ENCODE results near the gene NCKIPSD.
A peak's percentile ranks its signal among the peaks of the same experiment; 100 is the strongest.

Gene NCKIPSD

GRCh38 chr3:48716982-48717746, 31.4 kb upstream of the NCKIPSD start, which contains the start of gene IP6K2 (continued):
- TF ChIP-seq ZNF548 (tag by site-specific recombination; IDR thresholded peaks at IDR 0.05): no peak
- no peak for TF ChIP-seq SCRT2 (tag by site-specific recombination; IDR thresholded peaks at IDR 0.05)
- TF ChIP-seq ZNF549 (tag by site-specific recombination; IDR thresholded peaks at IDR 0.05): no peak
- no peak for TF ChIP-seq ZNF596 (tag by site-specific recombination; IDR thresholded peaks at IDR 0.05)
- TF ChIP-seq ZNF112 (tag by site-specific recombination; IDR thresholded peaks at IDR 0.05): no peak
- TF ChIP-seq ZNF776 (tag by site-specific recombination; IDR thresholded peaks at IDR 0.05; ENCODE audit: borderline replicate concordance): no peak
- TF ChIP-seq ZNF670 (tag by site-specific recombination; IDR thresholded peaks at IDR 0.05; ENCODE audit: low read depth): no peak
- TF ChIP-seq BCL11B (tag by site-specific recombination; IDR thresholded peaks at IDR 0.05; ENCODE audit: low read depth): no peak
- no peak for TF ChIP-seq ZNF292 (tag by site-specific recombination; IDR thresholded peaks at IDR 0.05; ENCODE audit: borderline replicate concordance, low read depth)
- TF ChIP-seq ZNF174 (tag by site-specific recombination; IDR thresholded peaks at IDR 0.05): no peak
- TF ChIP-seq RBAK (tag by site-specific recombination; IDR thresholded peaks at IDR 0.05): no peak
- TF ChIP-seq REST (tag by site-specific recombination; IDR thresholded peaks at IDR 0.05): no peak
- no peak for TF ChIP-seq ZBTB21 (tag by site-specific recombination; IDR thresholded peaks at IDR 0.05)
- TF ChIP-seq ZNF701 (tag by site-specific recombination; IDR thresholded peaks at IDR 0.05): no peak
- no peak for TF ChIP-seq HOXA7 (CRISPR knock-in tag; IDR thresholded peaks at IDR 0.05; ENCODE audit: borderline replicate concordance)
- no peak for TF ChIP-seq ZNF19 (tag by site-specific recombination; IDR thresholded peaks at IDR 0.05; ENCODE audit: low read depth)
- no peak for TF ChIP-seq ZNF274 (IDR thresholded peaks at IDR 0.05; ENCODE audit: low read length)
- no peak for TF ChIP-seq ZNF274 (tag by site-specific recombination; IDR thresholded peaks at IDR 0.05; ENCODE audit: borderline replicate concordance)
- peak; percentile 62; the same call in 1 of the 2 replicates for TF ChIP-seq ELK4 (IDR thresholded peaks at IDR 0.05; ENCODE audit: borderline replicate concordance, low read depth, low read length)
- TF ChIP-seq ZNF654 (tag by site-specific recombination; IDR thresholded peaks at IDR 0.05; ENCODE audit: low read depth): no peak
- no peak for TF ChIP-seq HOXD13 (CRISPR knock-in tag; IDR thresholded peaks at IDR 0.05; ENCODE audit: borderline replicate concordance)
- TF ChIP-seq ZNF23 (tag by site-specific recombination; IDR thresholded peaks at IDR 0.05; ENCODE audit: borderline replicate concordance): no peak
- no peak for TF ChIP-seq ZBTB8A (tag by site-specific recombination; IDR thresholded peaks at IDR 0.05)
- TF ChIP-seq ZNF366 (tag by site-specific recombination; conservative IDR thresholded peaks at IDR 0.05): peak; percentile 84
- TF ChIP-seq ZSCAN4 (tag by site-specific recombination; IDR thresholded peaks at IDR 0.05): no peak
- TF ChIP-seq ZNF501 (tag by site-specific recombination; IDR thresholded peaks at IDR 0.05): no peak
- no peak for TF ChIP-seq ZXDB (tag by site-specific recombination; IDR thresholded peaks at IDR 0.05)
- TF ChIP-seq ZNF843 (tag by site-specific recombination; IDR thresholded peaks at IDR 0.05): no peak
- peak; percentile 96 for TF ChIP-seq ZBTB17 (tag by site-specific recombination; IDR thresholded peaks at IDR 0.05)
- TF ChIP-seq ZBTB20 (tag by site-specific recombination; IDR thresholded peaks at IDR 0.05): peak; percentile 1; the same call in 1 of the 2 replicates
- TF ChIP-seq PRDM4 (tag by site-specific recombination; IDR thresholded peaks at IDR 0.05): no peak
- no peak for TF ChIP-seq ZBTB48 (tag by site-specific recombination; IDR thresholded peaks at IDR 0.05)

Data from HEK293 (cell line).